Urinary bladder (tissue), 4 donors: Measurements from ENCODE around the gene ARPC5. TPM values are rescaled to one million over a fixed set of nuclear protein-coding genes. Genes with fewer than 3 reads are reported as not detected.

ENCODE experiments used
- DNase-seq: peaks from one replicate; pipeline ENCODE4 v3.0.0-alpha.2; 2015; ENCODE audit errors: extremely low spot score
- H3K27ac ChIP-seq: one replicate; pipeline ENCODE4 v1.5.1; 2013; ENCODE audit warnings: low read depth, mild to moderate bottlenecking, moderate library complexity
- H3K36me3 ChIP-seq: one replicate; pipeline ENCODE4 v1.6.1; 2013; ENCODE audit warnings: mild to moderate bottlenecking, moderate library complexity; ENCODE audit not compliant: insufficient read depth
- H3K4me1 ChIP-seq: one replicate; pipeline ENCODE4 v1.6.1; 2013; ENCODE audit warnings: mild to moderate bottlenecking, moderate library complexity; ENCODE audit not compliant: insufficient read depth
- H3K4me3 ChIP-seq: one replicate; pipeline ENCODE4 v1.5.1; 2013; ENCODE audit warnings: low read depth, low read length
- WGBS: extraction: QIAGEN DNeasy Blood & Tissue Kit; methylation state at CpG from one replicate; pipeline ENCODE4 v1.1.7; 2013; 5-methylcytosine and 5-hydroxymethylcytosine counted together
- polyA plus RNA-seq: library from polyadenylated mRNA; stranded (reverse); fragments of 200-250 nt; gene quantifications from one replicate; pipeline ENCODE4 v1.2.3, GENCODE V29; 2013
- total RNA-seq: library from RNA; depleted of rRNA; stranded (reverse); fragments of >200 nt; gene quantifications from one replicate; pipeline ENCODE4 v1.2.3, GENCODE V29; 2014
- donor health status: healthy with polysubstance abuse.
- donor health status: healthy.

ARPC5 gene
- total and polyA plus RNA-seq, 2 donors, result 104 to 145 TPM

- Histone ChIP-seq H3K4me3 (no peak overlapping the region), H3K4me1 (no peaks in the 10 kb centered on the region), H3K27ac (no peak overlapping the region), H3K36me3 (no peaks in the 10 kb centered on the region)
- no peak for DNase-seq
Observed at GRCh38 chr1:183654706-183655105, 19.1 kb upstream of the ARPC5 start.

- Histone ChIP-seq H3K4me3 (no peak overlapping the region), H3K27ac (no peak overlapping the region), H3K4me1 (no peaks in the 10 kb centered on the region), H3K36me3 (no peaks in the 10 kb centered on the region)
- WGBS, result 86% methylated on average over 4 of the region's 4 CpGs
- DNase-seq, result no peak
Observed at GRCh38 chr1:183653876-183654451, 18.4 kb upstream of the ARPC5 start.

GRCh38 chr1:183653462-183653794 lies 17.8 kb upstream of the ARPC5 start:
- no peaks in the 10 kb centered on the region for H3K36me3 ChIP-seq
- no peak for DNase-seq
- 94% methylated on average over 3 of the region's 3 CpGs for WGBS
- no peak overlapping the region for H3K4me3 ChIP-seq
- H3K4me1 ChIP-seq, result no peaks in the 10 kb centered on the region
- H3K27ac ChIP-seq, result no peak overlapping the region

- Histone ChIP-seq H3K36me3 (no peaks in the 10 kb centered on the region), H3K4me1 (no peaks in the 10 kb centered on the region), H3K4me3 (no peak within 1 kb of the TSS), H3K27ac (no peak within 1 kb of the TSS)
- WGBS, result 77% methylated on average over 5 of the region's 5 CpGs
- no peak for DNase-seq
Observed at GRCh38 chr1:183652547-183653461, 17.2 kb upstream of the ARPC5 start, which contains the start of gene APOBEC4. APOBEC4 (minus strand) TSS chr1:183653316; CDS start chr1:183648781, 4,535 bp downstream.

- WGBS, result 90% methylated on average over 1 of the region's 1 CpG
- Histone ChIP-seq H3K4me1 (no peaks in the 10 kb centered on the region), H3K27ac (no peak overlapping the region), H3K36me3 (no peaks in the 10 kb centered on the region), H3K4me3 (no peak overlapping the region)
- no peak for DNase-seq
Observed at GRCh38 chr1:183652107-183652506, 16.5 kb upstream of the ARPC5 start.

GRCh38 chr1:183651612-183652011 lies 16.0 kb upstream of the ARPC5 start:
- no peak overlapping the region for H3K4me3 ChIP-seq
- DNase-seq, result no peak
- 84% methylated on average over 5 of the region's 5 CpGs for WGBS
- no peaks in the 10 kb centered on the region for H3K36me3 ChIP-seq
- H3K27ac ChIP-seq, result no peak overlapping the region
- no peaks in the 10 kb centered on the region for H3K4me1 ChIP-seq

GRCh38 chr1:183648042-183648441 lies 12.5 kb upstream of the ARPC5 start:
- no peak overlapping the region for H3K4me3 ChIP-seq
- DNase-seq, result no peak
- H3K36me3 ChIP-seq, result no peaks in the 10 kb centered on the region
- H3K4me1 ChIP-seq, result no peaks in the 10 kb centered on the region
- no peak overlapping the region for H3K27ac ChIP-seq
- 93% methylated on average over 8 of the region's 8 CpGs for WGBS

GRCh38 chr1:183646776-183647175 lies 11.2 kb upstream of the ARPC5 start:
- H3K4me1 ChIP-seq, result no peaks in the 10 kb centered on the region
- no peak overlapping the region for H3K4me3 ChIP-seq
- DNase-seq, result no peak
- H3K36me3 ChIP-seq, result no peaks in the 10 kb centered on the region
- H3K27ac ChIP-seq, result no peak overlapping the region

GRCh38 chr1:183645531-183645930 lies 9.9 kb upstream of the ARPC5 start:
- whole genome bisulfite sequencing, result 91% methylated on average over 5 of the region's 5 CpGs
- H3K36me3 ChIP-seq, result no peaks in the 10 kb centered on the region
- no peak for DNase-seq
- no peaks in the 10 kb centered on the region for H3K4me1 ChIP-seq
- H3K4me3 ChIP-seq, result no peak overlapping the region
- no peak overlapping the region for H3K27ac ChIP-seq

- no peak for DNase-seq
- Histone ChIP-seq H3K27ac (no peak overlapping the region), H3K4me3 (no peak overlapping the region), H3K36me3 (no peaks in the 10 kb centered on the region), H3K4me1 (no peaks in the 10 kb centered on the region)
- 88% methylated on average over 3 of the region's 3 CpGs for WGBS
Observed at GRCh38 chr1:183642166-183642565, 6.6 kb upstream of the ARPC5 start.

GRCh38 chr1:183640193-183640592 lies 4.6 kb upstream of the ARPC5 start:
- Histone ChIP-seq H3K4me3 (no peak overlapping the region), H3K27ac (no peak overlapping the region), H3K36me3 (no peaks in the 10 kb centered on the region), H3K4me1 (no peaks in the 10 kb centered on the region)
- no peak for DNase-seq
- WGBS, result 42% methylated on average over 1 of the region's 1 CpG

- Histone ChIP-seq H3K36me3 (no peaks in the 10 kb centered on the region), H3K27ac (no peak overlapping the region), H3K4me1 (no peaks in the 10 kb centered on the region), H3K4me3 (no peak overlapping the region)
- WGBS, result 86% methylated on average over 7 of the region's 7 CpGs
- DNase-seq, result no peak
Observed at GRCh38 chr1:183638649-183639387, 3.2 kb upstream of the ARPC5 start.

GRCh38 chr1:183636783-183637182 lies 1.2 kb upstream of the ARPC5 start:
- Histone ChIP-seq H3K4me3 (no peak overlapping the region), H3K27ac (no peak overlapping the region), H3K4me1 (no peaks in the 10 kb centered on the region), H3K36me3 (no peaks in the 10 kb centered on the region)
- no peak for DNase-seq
- WGBS, result 63% methylated on average over 5 of the region's 5 CpGs

- WGBS, result 5% methylated on average over 15 of the region's 15 CpGs
- no peak for DNase-seq
- Histone ChIP-seq H3K4me1 (no peaks in the 10 kb centered on the region), H3K36me3 (no peaks in the 10 kb centered on the region), H3K4me3 (peak overlapping the region; percentile 89), H3K27ac (no peak overlapping the region)
Observed at GRCh38 chr1:183636334-183636682, 725 bp upstream of the ARPC5 start.
